Prostate gland (tissue), 2 donors: ENCODE measurements around the gene SORL1. TPM values are rescaled to one million over a fixed set of nuclear protein-coding genes. Genes with fewer than 3 reads are reported as not detected.
A peak's percentile ranks its signal among the peaks of the same experiment; 100 is the strongest.

Source experiments
- DNase-seq: peaks from one replicate; pipeline ENCODE4 v3.0.0-alpha.2; 2019; ENCODE audit warnings: low spot score
- H3K27ac ChIP-seq, 2 donors: fragments of 200-600 bp; sonication (generic); 2 replicates each; pipeline ENCODE4 v1.5.1; 2017 to 2019
- H3K27me3 ChIP-seq: fragments of 200-600 bp; sonication (generic); replicated peaks from 2 replicates; pipeline ENCODE4 v1.5.1; 2019; ENCODE audit not compliant: insufficient read depth
- H3K36me3 ChIP-seq, 2 donors: fragments of 200-600 bp; sonication (generic); 1 replicate in 1 of 2; 2 replicates in 1 of 2; pipeline versions ENCODE4 v1.5.1 to v1.8.1; 2017 to 2019
- H3K4me1 ChIP-seq: fragments of 200-600 bp; sonication (generic); replicated peaks from 2 replicates; pipeline ENCODE4 v1.5.1; 2019
- H3K4me3 ChIP-seq, 2 donors: fragments of 200-600 bp; sonication (generic); 2 replicates each; pipeline ENCODE4 v1.5.1; 2017 to 2019
- H3K9me3 ChIP-seq: fragments of 200-600 bp; sonication (generic); 2 replicates; pipeline ENCODE4 v1.5.1; 2017
- CTCF ChIP-seq, 4 experiments: fragments of 200-600 bp in 2 of 4; fragments of 450-650 bp in 2 of 4; sonication (generic) in 2 of 4; IDR thresholded peaks; 1 replicate in 3 of 4; 2 replicates in 1 of 4; pipeline ENCODE4 v1.5.1; 2016 to 2019; ENCODE audit warnings: antibody characterized with exemption in 4 of 4, mild to moderate bottlenecking in 2 of 4, moderate library complexity in 2 of 4
- POLR2A ChIP-seq: fragments of 450-650 bp; IDR thresholded peaks from one replicate; pipeline ENCODE4 v1.6.1; 2016; ENCODE audit warnings: antibody characterized with exemption, mild to moderate bottlenecking
- POLR2AphosphoS5 ChIP-seq: sonication (generic); formaldehyde crosslinking; IDR thresholded peaks from one replicate; pipeline ENCODE4 v1.6.1; 2017; ENCODE audit warnings: antibody characterized with exemption
- WGBS: methylation state at CpG from one replicate; pipeline ENCODE4 v1.1.5; 2018; 5-methylcytosine and 5-hydroxymethylcytosine counted together
- intact Hi-C: fragments of 100-400 bp; cut with DNase I; formaldehyde crosslinking; loops from one replicate; pipeline ENCODE4 v1.14.2; 2022
- total RNA-seq, 2 donors: library from RNA; depleted of rRNA; stranded (reverse); fragments of >200 nt; gene quantifications; one replicate each; pipeline ENCODE4 v1.1.0, GENCODE V29; 2016

SORL1 gene
- total RNA-seq, 2 donors from 2014 or later = 77.4 to 97.6 TPM

- H3K9me3 ChIP-seq = no peaks in the 10 kb centered on the region
- intact Hi-C loops = loop anchor here (2.0 to 5.0 kb wide), 3 partner anchors 58 to 214 kb away; partner anchors contain the start of genes SORL1 and SORL1-AS1
- peak; percentile 31 to 78 (median 56) for TF ChIP-seq CTCF (IDR thresholded peaks at IDR 0.05)
- peak; percentile 23 for TF ChIP-seq POLR2AphosphoS5
- no peak for TF ChIP-seq POLR2A
- peaks cover 3% of the 10 kb centered on the region for H3K4me1 ChIP-seq
- H3K27ac ChIP-seq = no peak overlapping the region
- no peaks in the 10 kb centered on the region for H3K27me3 ChIP-seq
- DNase-seq = peak; percentile 30
- 46% methylated on average over 12 of the region's 12 CpGs for WGBS
- H3K36me3 ChIP-seq = no peaks in the 10 kb centered on the region
- H3K4me3 ChIP-seq = no peak overlapping the region
These were observed 82.3 kb downstream of the SORL1 start for GRCh38 chr11:121534131-121535093.

- no peak for TF ChIP-seq POLR2AphosphoS5
- TF ChIP-seq CTCF (IDR thresholded peaks at IDR 0.05) = no peak
- no peak for TF ChIP-seq POLR2A
- Histone ChIP-seq H3K4me1 (peaks cover 3% of the 10 kb centered on the region), H3K27me3 (no peaks in the 10 kb centered on the region), H3K27ac (no peak overlapping the region), H3K4me3 (no peak overlapping the region), H3K9me3 (no peaks in the 10 kb centered on the region), H3K36me3 (no peaks in the 10 kb centered on the region)
- 64% methylated on average over 6 of the region's 6 CpGs for WGBS
- intact Hi-C loops = loop anchor here (2.0 kb wide), 2 partner anchors 82 to 214 kb away; partner anchors contain the start of genes SORL1 and SORL1-AS1
- DNase-seq = no peak
These were observed 83.1 kb downstream of the SORL1 start for GRCh38 chr11:121535129-121535796.

- H3K36me3 ChIP-seq = no peaks in the 10 kb centered on the region
- peaks cover 3% of the 10 kb centered on the region for H3K4me1 ChIP-seq
- 93% methylated on average over 6 of the region's 6 CpGs for WGBS
- intact Hi-C loops = no loop called here
- no peak overlapping the region for H3K4me3 ChIP-seq
- TF ChIP-seq POLR2A = no peak
- no peak for TF ChIP-seq CTCF (IDR thresholded peaks at IDR 0.05)
- TF ChIP-seq POLR2AphosphoS5 = no peak
- H3K27me3 ChIP-seq = no peaks in the 10 kb centered on the region
- DNase-seq = no peak
- no peaks in the 10 kb centered on the region for H3K9me3 ChIP-seq
- H3K27ac ChIP-seq = no peak overlapping the region
These were observed 84.0 kb downstream of the SORL1 start for GRCh38 chr11:121536126-121536525.

- Histone ChIP-seq H3K27me3 (no peaks in the 10 kb centered on the region), H3K4me1 (peaks cover 3% of the 10 kb centered on the region), H3K4me3 (no peak overlapping the region), H3K27ac (no peak overlapping the region), H3K36me3 (no peaks in the 10 kb centered on the region), H3K9me3 (no peaks in the 10 kb centered on the region)
- WGBS = 80% methylated on average over 1 of the region's 1 CpG
- no peak for DNase-seq
- intact Hi-C loops = no loop called here
- TF ChIP-seq POLR2AphosphoS5 = no peak
These were observed 85.9 kb downstream of the SORL1 start for GRCh38 chr11:121538054-121538453.

GRCh38 chr11:121539000-121539399 is 86.9 kb downstream of the SORL1 start:
- Histone ChIP-seq H3K4me1 (peaks cover 1% of the 10 kb centered on the region), H3K9me3 (no peaks in the 10 kb centered on the region), H3K4me3 (no peak overlapping the region), H3K36me3 (no peaks in the 10 kb centered on the region), H3K27ac (no peak overlapping the region), H3K27me3 (no peaks in the 10 kb centered on the region)
- WGBS = 56% methylated on average over 5 of the region's 5 CpGs
- TF ChIP-seq POLR2A (no peak), POLR2AphosphoS5 (no peak), CTCF (IDR thresholded peaks at IDR 0.05) (no peak)
- no peak for DNase-seq
- intact Hi-C loops = no loop called here
